ENCODE measurements around the gene RPP21.
"Not testable (repeated sequence)": the region's sequence is repeated elsewhere in the genome, so short reads cannot be mapped to it uniquely, and the experiment has no call there.

RPP21 gene

DNA sequence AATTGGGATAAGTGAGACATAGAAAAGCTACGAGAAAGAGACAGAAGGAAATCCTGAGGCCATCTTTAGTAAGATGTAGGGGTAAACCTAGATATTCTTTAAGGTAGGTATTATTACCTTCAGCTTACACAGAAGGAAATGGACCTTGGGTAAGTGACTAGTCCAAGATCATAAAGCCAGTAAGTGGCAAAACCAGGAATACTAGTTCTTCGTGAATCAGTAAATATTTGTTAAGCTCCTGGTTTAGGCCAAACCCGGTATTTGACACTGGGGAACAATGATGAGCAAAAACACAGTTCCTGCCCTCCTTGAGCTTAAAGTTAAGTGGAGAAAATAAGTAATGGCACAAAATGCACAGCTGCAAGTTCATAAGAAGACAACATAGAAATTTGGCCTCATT, 13.0 kb upstream of the RPP21 start:
- no peak for DNase-seq

DNA sequence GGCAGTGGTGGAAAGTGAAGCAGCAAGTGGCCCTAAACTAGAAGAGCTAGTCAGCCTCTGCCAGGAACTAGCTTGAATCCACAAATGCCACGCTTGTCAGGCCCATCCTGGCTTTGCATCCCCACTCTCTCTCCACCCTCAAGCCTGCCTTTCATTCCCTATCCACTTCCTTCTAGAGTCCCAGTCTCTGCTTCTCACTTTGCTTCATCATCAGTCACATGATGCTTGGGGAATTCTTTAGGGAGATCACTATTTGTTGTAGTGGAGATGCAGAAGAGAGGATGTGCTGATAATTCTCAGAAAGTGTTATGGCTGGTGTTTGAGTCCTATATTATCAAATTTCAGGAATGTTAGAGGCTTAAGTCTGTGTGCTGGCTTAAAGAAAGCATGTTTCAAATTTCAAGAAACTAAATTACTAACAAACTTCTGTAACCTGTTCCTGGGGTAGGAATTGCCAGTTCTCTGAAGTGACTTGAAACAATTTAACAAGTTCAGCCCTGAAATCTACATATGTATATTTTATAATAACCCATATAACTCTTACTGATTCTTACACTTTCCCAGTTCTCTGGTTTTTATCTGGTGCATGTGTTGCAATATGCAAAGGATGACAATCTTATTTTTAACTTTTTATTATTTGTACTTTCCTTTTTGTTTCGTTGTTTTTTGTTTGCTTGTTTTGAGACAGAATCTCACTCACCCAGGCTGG, 10.7 kb upstream of the RPP21 start:
- no peak for DNase-seq

DNA sequence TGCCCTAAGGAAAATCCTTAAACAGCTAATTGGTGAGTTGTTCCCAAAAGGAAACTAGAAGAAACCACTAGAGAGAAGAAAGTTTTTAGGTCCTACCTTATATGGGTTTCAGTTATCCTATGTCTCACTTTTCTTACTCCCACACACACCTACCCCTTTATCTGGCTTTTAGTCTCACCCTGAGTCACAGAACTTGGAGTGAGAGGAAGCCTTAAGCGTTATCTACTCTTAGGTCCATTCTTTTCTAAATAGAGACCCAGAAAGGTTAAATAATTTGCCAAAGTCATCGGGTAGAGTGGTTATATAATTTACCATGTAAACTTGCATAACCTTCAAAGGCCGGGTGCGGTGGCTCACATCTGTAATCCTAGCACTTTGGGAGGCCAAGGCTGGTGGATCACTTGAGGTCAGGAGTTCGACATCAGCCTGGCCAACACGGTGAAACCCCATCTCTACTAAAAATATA, 4.3 kb upstream of the RPP21 start:
- no peak for DNase-seq

DNA sequence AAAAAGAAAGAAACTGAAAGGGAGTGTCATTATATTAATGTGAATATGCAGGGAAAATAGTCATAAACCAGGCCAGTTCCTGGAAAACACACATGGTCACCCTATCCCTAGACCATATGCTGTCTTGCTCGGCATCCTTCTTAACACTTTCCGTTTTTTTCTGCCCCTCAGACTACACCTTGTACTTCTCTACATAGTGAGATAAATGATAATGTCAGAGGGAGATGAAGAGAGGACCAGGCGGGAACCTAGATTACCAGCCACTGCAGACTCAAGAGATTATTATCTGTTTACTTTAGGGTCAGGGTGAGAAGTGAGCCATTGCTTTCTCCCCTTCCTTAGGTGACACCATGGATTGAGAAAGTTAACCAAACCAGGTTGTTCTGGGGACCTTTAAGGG, 3.7 kb upstream of the RPP21 start:
- no peak for DNase-seq

DNA sequence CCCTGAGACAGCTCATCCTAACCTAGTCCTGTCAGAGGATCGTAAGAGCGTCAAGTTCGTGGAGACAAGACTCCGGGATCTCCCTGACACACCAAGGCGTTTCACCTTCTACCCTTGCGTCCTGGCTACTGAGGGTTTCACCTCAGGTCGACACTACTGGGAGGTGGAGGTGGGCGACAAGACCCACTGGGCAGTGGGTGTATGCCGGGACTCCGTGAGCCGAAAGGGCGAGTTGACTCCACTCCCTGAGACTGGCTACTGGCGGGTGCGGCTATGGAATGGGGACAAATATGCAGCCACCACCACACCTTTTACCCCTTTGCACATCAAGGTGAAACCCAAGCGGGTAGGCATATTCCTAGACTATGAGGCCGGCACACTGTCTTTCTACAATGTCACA, 3.2 kb upstream of the RPP21 start:
- no peak for DNase-seq

DNA sequence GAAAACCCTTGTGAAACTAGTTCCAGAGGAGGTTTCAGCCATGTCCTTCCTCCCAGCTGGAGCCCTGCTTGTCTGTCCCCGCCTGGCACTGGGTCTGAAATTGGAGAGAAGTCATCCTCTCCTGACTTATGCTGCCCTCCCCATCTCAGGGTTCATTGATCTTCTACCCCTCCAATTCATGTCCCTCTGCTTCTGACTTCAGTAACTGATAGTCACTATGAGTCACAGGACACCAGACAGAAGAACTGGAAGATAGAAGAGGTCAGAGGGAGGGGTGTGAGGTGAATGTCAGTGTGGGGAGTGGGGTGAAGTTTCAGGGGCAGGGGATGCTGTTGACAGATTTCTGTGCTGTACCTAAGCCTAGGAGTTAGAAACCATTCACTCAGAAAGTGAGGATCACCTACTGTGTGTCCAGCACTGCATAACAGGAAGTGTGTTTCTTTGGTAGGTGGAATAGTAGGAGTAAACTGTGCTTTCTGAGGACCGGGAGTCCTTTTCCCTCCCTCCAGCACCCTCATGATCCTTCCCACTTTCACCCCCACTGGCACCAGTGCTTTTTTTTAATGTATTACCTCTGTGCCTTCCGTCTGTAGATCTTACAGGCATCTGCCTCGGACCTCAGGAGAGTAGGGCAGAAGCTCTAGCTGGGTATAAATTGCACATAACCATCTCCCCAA, 627 bp upstream of the RPP21 start:
- DNase-seq = no peak

DNA sequence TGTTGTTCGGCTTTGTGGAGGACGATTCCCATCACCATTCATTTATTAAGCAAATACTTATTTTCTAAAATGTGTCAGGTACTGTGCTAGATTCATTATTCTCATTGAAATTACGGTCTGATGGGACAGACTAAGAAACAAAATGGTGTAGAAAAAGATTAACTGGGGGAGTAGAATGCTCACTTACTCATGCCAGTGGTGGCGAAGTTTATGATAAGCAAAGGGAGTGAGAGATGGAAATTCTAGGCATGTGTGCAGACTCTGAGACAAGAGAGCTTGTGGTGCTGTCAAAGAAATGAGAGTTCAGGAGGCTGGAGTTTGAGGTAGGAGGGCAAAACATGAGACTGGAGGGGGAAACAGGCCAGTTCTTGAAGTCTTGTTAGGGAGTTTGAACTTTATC, 896 bp downstream of the RPP21 start:
- DNase-seq = no peak

DNA sequence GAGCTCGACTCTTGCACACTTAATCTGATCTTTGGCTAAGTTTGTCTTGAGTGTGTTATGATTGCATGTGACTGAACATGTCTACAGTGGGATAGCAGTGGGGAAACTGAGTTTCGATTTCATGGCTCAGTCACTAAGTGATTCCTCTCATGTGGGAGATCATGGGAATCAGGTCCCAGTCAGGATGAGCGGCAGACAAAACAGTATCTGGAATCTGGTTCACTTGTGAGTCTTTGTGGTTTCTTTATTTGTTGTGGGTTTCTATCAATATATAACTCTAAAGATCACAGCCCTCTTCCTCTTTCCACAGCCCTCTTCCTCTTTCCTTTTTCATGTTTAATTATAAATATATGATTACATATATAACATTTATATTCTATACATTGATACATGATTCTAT, 4.0 kb downstream of the RPP21 start:
- no peak for DNase-seq

DNA sequence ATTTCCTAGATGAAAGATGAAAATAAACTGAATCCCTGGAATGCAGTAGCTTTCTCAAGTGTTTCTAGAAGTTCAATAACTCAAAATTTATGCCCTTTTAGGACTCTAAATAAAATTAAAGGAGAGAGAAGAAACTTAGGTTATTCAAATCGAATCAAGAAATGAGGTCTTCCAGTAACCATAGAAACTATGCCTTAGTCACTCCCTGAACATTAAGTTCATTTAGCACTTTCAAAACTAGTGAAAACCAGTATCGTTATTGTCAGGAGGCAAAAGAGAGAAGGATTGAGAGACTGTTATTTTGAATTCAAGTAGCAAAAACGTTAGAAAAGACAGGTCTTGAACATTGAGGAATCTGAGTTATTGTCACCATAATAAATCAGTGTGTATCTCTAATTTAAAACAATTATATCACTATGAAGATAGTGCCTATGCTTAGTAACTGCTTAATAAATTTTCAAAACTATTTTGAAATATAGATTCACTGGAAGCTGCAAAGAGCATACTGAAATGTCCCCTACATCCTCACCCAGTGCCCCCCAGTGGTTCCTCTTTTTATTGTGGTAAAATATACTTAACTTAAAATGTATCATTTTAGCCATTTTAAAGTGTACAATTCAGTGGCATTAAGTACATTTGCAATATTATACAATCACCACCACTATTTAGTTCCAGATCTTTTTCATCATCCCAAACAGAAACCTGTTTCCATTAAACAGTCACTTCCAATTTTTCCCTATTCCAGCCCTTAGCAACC, 4.6 kb downstream of the RPP21 start:
- DNase-seq = no peak

DNA sequence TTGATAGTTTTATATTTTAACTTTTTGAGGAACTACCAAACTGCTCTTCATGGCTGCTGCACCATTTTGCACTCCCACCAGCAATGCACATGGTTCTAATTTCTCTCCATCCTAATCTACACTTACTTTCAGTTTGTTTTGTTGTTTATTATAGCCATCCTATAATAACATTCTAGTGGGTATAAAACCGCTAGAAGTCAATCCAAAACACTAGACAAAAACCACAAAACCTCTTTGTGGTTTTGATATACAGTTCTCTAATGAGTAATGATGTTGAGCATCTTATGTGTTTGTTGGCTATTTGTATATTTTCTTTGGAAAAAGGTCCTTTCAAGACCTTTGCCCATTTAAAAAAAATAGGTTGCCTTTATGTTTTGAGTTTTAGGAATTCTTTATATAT, 5.6 kb downstream of the RPP21 start:
- no peak for DNase-seq

DNA sequence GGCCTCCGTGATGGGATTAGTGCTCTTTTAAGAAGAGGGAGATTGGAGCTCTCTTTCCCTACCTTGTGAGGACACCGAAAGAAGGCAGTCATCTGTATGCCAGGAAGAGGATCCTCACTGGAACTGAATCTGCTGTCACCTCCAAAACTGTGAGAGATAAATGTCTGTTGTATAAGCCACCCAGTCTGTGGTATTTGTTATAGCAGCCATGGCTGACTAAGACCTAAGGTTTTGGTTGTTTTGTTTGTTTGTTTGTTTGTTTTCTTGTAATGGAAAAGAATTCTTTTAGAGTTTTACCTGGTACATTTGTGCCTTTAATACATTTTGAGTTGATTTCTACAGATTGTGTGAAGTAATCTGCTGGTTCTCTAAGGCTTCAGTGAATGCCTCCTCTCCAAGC, 7.6 kb downstream of the RPP21 start:
- no peak for DNase-seq

DNA sequence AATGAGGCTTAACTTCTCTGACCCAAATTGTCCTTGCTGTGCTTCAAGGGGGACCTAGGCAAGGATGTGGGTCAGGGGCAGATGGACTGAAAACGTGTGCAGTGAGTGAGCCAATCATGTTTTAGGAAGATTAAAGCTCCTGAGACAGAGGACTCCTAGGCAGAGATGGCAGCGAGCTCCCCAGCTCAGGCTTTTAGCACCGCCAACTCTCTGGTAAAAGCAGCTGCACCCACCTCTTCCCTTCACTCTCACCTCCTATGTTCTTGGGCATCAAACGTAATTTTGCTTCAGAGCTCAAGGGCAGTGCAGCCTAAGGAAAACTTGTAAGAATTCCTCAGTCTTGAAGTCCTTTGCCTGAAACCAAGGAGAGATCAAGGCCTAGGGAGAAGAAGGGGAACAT, 10.3 kb downstream of the RPP21 start:
- no peak for DNase-seq

DNA sequence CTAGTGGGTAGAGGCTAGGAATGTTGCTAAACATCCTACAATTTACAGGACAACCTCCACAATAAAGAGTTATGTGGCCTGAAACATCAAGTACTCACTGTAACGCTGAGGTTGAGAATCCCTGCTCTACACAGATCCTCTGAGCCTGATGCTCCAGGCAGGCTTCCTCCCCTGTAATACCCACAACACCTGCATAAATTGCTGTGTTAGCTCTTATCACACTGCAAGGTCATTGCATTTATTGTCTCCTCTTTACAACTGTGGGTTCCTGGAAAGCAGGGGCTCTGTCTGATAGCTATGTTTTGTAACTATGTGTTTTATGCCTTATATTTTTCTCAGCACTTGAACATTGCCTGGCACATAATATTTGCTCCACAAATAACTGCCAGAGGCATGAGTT, 11.6 kb downstream of the RPP21 start:
- DNase-seq = no peak

DNA sequence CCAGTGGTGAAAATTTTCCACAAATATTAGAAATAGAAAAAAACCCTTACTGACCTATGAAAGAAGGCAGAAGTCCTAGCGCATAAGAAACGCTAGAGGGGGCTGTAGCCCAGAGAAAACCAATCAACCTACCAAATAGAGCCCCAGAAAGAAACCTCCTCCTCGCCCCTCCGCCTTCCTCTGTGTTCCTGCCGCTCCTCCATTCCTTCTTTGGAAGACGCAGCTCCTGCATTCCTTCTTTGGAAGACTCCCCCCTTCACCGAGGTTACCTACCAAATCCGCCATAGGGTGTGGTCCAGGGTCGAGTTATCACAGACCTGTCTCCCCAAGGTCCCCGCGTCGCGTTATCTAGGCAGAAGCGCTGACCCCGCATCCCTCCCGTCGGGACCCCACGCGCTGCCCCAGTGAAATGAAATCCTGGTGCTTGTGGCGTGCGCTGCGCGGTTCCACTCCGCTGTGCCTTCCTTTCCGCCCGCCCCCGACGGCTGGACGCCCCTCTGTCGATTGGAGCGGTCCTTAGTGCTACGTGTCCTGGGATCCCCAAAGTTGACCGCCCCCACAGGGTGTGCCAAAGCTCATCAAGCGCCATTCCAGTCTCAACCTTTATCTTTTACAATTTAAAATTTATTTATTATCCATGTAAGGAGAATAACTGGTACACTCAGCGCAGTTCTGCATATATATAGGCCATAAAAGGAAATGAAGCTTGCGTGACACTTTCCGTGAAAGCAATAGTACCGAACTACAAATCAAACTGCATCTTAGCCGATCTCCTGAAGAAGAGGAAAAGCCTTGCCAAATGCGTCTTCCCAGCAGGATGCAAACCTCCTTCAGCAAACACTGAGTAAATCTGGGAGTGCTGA, 13.0 kb downstream of the RPP21 start:
- DNase-seq = peak in 4 of 14 donors; percentile 2 to 75 (median 8)

DNA sequence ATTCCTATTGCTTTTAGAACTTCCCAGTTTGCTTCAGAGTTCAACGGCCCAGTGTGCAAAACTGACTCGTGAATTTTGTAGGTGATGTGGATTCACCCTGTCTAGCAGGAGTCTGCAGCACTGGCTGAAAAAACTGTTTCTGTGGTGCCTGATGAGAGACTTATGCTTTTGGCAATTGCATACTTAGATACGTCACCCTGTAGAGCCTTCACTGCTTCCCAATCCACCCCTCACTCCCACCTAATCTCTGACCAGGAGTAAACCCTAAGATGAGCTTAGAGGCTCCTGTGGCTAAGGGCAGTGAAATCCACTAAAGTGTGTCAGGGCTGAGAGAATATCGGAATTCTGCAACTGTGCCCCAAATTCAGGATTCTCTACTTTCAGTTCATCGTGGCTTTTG, 14.3 kb downstream of the RPP21 start:
- DNase-seq = no peak

DNA sequence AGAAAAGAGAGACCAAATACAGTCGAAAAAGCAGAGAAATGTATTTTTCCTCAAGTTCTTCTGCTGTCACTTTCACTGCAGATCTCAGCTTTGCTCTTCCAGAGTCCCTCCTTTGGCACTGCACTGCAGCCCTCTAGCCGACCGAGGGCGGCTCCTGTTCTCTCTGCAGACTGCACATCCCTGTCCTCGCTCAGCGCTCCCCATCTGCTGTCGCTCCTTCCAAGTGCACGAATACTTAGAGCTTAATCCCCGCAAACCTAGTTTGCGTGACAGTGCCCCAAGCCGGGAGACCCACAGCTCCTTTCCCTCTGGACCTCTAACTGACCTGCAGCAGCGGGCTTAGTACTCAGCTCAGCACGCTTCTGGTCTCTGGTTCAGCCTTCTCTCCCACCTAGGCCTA, 15.2 kb downstream of the RPP21 start:
- no peak for DNase-seq

DNA sequence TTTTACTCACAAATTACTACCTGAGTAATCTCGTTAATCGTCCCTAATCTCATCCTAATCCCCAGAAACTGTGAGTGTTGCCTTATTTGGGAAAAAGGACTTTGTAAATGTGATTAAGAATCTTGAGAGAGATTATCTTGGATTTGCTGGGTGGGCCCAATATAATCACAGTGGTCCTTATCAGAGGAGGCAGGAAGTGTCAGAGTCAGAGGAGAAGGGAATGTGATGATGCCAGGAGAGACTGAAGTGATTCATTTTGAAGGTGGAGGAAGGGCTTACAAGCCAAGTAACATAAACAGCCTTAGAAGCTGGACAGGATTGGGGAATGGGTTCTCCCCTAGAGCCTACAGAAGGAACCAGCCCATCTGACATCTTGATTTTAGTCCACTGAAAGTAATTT, 16.7 kb downstream of the RPP21 start:
- no peak for DNase-seq

DNA sequence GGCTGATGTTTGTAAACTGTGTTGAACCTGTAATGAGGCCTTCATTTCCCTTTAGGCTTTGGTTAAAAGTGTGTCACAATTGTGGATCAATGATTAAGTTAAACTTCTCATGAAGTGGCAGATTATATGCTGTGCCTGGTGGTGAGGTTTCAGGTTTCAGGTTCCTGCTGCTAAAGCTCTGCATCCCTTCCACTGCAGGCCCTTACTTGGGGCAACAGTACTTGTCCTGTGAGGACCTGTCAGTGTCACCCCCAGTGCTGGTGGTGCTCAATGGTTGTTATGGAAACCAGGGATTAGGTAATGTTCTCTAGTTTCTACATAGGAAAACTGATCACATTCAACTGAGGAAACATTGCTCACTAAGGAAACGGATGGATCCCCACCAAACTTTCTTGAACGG, 18.5 kb downstream of the RPP21 start:
- DNase-seq = no peak

DNA sequence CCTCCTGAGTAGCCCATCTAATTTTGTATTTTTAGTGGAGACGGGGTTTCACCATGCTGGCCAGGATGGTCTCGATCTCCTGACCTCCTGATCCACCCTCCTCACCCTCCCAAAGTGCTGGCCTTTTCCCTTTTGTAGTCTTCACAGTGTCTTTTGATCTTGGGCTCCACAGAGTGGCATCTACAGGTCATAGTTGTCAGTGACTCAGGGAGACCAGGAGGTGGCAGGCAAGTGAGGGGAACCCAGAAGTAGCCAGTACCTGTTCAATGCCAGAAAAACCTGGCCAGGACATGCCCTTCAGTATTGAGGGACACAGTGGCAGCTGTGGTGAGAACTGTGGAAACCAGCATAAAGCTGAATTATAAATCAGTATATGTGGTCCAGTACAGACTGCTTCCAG, 19.6 kb downstream of the RPP21 start:
- no peak for DNase-seq

DNA sequence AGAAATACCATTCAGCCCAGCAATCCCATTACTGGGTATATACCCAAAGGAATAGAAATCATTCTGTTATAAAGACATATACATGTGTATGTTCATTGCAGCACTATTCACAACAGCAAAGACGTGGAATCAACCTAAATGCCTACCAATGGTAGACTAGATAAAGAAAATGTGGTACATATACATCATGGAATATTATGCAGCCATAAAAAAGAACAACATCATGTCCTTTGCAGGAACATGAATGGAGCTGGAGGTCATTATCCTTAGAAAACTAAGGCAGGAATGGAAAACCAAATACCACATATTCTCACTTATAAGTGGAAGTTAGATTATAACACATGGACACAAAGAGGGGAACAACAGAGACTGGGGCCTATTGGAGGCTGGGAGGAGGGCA, 24.3 kb downstream of the RPP21 start:
- not testable (repeated sequence) for DNase-seq

DNA sequence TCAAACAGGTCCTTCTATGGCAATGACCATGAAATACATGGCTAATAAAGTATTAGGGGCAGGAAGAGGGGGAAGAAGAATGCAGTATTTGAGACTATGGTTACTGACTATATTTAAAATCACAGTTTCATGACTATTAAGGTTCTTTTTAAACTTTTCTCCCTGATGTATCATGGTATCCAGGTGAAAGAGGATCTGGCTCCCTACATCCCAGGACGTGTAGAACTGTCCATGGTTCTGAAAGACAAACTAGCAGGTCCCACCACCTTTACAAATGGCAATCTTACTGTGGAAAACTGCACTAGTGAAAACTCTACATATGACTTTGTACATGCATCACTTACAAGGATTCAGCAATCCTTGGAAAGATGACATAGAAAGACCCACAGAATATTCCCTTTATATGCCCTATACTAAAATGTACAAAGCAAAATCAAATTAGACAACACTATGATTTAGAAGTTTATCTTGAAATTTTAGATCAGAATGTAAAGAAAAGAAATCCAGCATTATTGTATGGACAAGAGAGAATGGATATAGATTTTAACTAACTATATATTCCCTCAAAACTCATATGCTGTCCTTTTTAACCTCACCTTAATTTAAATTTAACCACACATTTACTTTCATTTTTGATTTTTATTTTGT, 33.5 kb downstream of the RPP21 start:
- no peak for DNase-seq

DNA sequence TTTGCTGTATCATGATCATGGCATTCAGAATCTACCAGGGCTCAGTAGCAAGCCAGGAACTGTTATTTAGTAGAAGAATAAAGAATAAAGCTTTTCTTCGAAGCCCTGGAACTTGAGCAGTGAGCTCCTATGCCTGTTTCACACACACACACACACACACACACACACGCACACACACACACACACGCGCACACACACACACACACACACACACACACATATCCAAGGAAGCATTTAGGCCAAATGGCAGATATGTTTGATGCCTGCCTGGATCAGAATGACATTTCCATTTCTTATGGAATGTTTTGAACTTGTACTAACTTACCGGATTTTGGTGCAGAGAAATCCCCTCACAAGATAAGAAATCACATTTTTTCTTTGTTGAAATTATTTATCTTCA, 35.5 kb downstream of the RPP21 start:
- DNase-seq = no peak

All from C1 segment of cervical spinal cord (tissue), 14 donors.